ENCODE data around the gene PROK1.

DNA sequence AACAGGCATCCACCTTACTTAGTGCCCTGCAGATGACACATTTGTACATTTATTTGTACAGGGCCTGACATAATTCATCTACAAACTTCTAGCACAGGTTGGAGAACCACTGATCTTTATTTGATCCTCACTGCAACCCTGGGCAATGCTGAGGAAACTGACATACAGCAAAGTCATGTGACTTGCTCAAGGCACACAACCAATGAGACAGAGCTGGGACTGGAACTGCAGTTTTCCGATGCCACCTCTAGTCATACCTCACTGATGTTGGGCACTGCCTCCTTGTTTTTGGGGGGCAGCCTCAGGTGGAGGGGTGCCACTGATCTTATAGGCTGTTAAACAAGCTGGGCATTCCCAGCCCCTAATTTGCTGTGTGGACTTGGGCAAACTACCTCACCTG, 3.4 kb downstream of the PROK1 start:
- TF ChIP-seq, protein P1, sequence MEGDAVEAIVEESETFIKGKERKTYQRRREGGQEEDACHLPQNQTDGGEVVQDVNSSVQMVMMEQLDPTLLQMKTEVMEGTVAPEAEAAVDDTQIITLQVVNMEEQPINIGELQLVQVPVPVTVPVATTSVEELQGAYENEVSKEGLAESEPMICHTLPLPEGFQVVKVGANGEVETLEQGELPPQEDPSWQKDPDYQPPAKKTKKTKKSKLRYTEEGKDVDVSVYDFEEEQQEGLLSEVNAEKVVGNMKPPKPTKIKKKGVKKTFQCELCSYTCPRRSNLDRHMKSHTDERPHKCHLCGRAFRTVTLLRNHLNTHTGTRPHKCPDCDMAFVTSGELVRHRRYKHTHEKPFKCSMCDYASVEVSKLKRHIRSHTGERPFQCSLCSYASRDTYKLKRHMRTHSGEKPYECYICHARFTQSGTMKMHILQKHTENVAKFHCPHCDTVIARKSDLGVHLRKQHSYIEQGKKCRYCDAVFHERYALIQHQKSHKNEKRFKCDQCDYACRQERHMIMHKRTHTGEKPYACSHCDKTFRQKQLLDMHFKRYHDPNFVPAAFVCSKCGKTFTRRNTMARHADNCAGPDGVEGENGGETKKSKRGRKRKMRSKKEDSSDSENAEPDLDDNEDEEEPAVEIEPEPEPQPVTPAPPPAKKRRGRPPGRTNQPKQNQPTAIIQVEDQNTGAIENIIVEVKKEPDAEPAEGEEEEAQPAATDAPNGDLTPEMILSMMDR (IDR thresholded peaks at IDR 0.05 in 4 of 5, conservative IDR thresholded peaks at IDR 0.05 in 1 of 5) = no peak
- TF ChIP-seq POLR2A (IDR thresholded peaks at IDR 0.05) = no peak

All from gastrocnemius medialis (tissue), 4 donors.